IMR-90 (cell line): Measurements from ENCODE around the gene SMOC1. TPM values are rescaled to one million over a fixed set of nuclear protein-coding genes. Genes with fewer than 3 reads are reported as not detected.

ENCODE experiments used
- ATAC-seq: fragments of 200-7000 bp; cut with Tn5 transposase; 2 replicates; pipeline ENCODE4 v1.9.1; 2020; ENCODE audit warnings: low read depth, mild to moderate bottlenecking, moderate library complexity
- BruUV-seq: library from RNA; stranded (reverse); fragments of 400-500 nt; replicated peaks from 2 replicates; lab custom pipeline; 2021; lab: Mats Ljungman, UMichigan
- CTCF ChIA-PET: fragments of 300-600 bp; formaldehyde crosslinking; extraction: SDS; loops from one replicate; lab custom pipeline; 2021; ENCODE audit warnings: antibody characterized with exemption; lab: Yijun Ruan, JAX
- POLR2A ChIA-PET: fragments of 300-600 bp; sonication (Branson Sonifier 250); formaldehyde crosslinking; loops from one replicate; lab custom pipeline; 2022; ENCODE audit warnings: antibody characterized with exemption; ENCODE audit not compliant: unreplicated experiment; lab: Charles Lee
- DNase-seq: peaks from one replicate; pipeline ENCODE4 v3.0.0; 2013
- H2AFZ ChIP-seq: replicated peaks from 2 replicates; pipeline ENCODE3; 2013; ENCODE audit warnings: low read length, mild to moderate bottlenecking; ENCODE audit not compliant: poor library complexity
- H2AK5ac ChIP-seq: 2 replicates; pipeline ENCODE4 v1.6.1; 2013; ENCODE audit warnings: low read depth, low read length, inconsistent platforms
- H2AK9ac ChIP-seq: replicated peaks from 2 replicates; pipeline ENCODE3; 2013; ENCODE audit warnings: mild to moderate bottlenecking, low read depth, low read length, moderate library complexity; ENCODE audit not compliant: poor library complexity
- H2BK120ac ChIP-seq: 2 replicates; pipeline ENCODE4 v1.6.1; 2013; ENCODE audit warnings: low read depth, low read length, inconsistent platforms
- H2BK15ac ChIP-seq: 3 replicates; pipeline ENCODE4 v1.6.1; 2013; ENCODE audit warnings: low read depth, low read length, inconsistent platforms
- H2BK20ac ChIP-seq: 2 replicates; pipeline ENCODE4 v1.6.1; 2013; ENCODE audit warnings: low read depth, mild to moderate bottlenecking, inconsistent platforms, low read length, moderate library complexity
- H2BK5ac ChIP-seq: 2 replicates; pipeline ENCODE4 v1.6.1; 2013; ENCODE audit warnings: mild to moderate bottlenecking, low read depth, low read length, inconsistent platforms; ENCODE audit not compliant: poor library complexity, severe bottlenecking
- H3K14ac ChIP-seq: replicated peaks from 2 replicates; pipeline ENCODE4 v1.6.1; 2013; ENCODE audit warnings: low read depth, low read length, inconsistent platforms
- H3K18ac ChIP-seq: 2 replicates; pipeline ENCODE4 v1.6.1; 2013; ENCODE audit warnings: low read depth, low read length, control low read depth
- H3K23ac ChIP-seq: 2 replicates; pipeline ENCODE4 v1.6.1; 2013; ENCODE audit warnings: low read depth, low read length, inconsistent platforms
- H3K27ac ChIP-seq: 2 replicates; pipeline ENCODE4 v1.5.1; 2013; ENCODE audit warnings: mild to moderate bottlenecking, control low read depth, low read length; ENCODE audit not compliant: insufficient read depth
- H3K27me3 ChIP-seq: 2 replicates; pipeline ENCODE4 v1.6.1; 2013; ENCODE audit warnings: low read length; ENCODE audit not compliant: control insufficient read depth, insufficient read depth
- H3K36me3 ChIP-seq: 2 replicates; pipeline ENCODE4 v1.6.1; 2013; ENCODE audit warnings: low read length, mixed read lengths; ENCODE audit not compliant: control insufficient read depth, insufficient read depth
- H3K4ac ChIP-seq: 2 replicates; pipeline ENCODE4 v1.6.1; 2013; ENCODE audit warnings: low read depth, low read length, inconsistent platforms
- H3K4me1 ChIP-seq: 2 replicates; pipeline ENCODE4 v1.6.1; 2013; ENCODE audit warnings: low read length, mixed read lengths; ENCODE audit not compliant: control insufficient read depth, insufficient read depth
- H3K4me2 ChIP-seq: 2 replicates; pipeline ENCODE4 v1.6.1; 2013; ENCODE audit warnings: low read depth, mild to moderate bottlenecking, control low read depth, low read length, moderate library complexity
- H3K4me3 ChIP-seq: 2 replicates; pipeline ENCODE4 v1.5.1; 2013; ENCODE audit warnings: low read depth, mild to moderate bottlenecking, control low read depth, low read length, moderate library complexity; ENCODE audit not compliant: insufficient read depth
- H3K56ac ChIP-seq: 2 replicates; pipeline ENCODE4 v1.6.1; 2013; ENCODE audit warnings: low read length, inconsistent platforms; ENCODE audit not compliant: insufficient read depth; ENCODE audit errors: extremely low read depth
- H3K79me1 ChIP-seq, 2 experiments: 2 replicates each; pipeline ENCODE4 v1.6.1; 2013; ENCODE audit warnings: low read length in 2 of 2, inconsistent platforms in 1 of 2, low read depth in 1 of 2
- H3K9ac ChIP-seq: 2 replicates; pipeline ENCODE4 v1.6.1; 2013; ENCODE audit warnings: low read depth, low read length, control low read depth
- H3K9me1 ChIP-seq: 2 replicates; pipeline ENCODE4 v1.6.1; 2013; ENCODE audit warnings: low read length, inconsistent platforms; ENCODE audit not compliant: insufficient read depth
- H3K9me3 ChIP-seq: 2 replicates; pipeline ENCODE4 v1.6.1; 2013; ENCODE audit warnings: low read length; ENCODE audit not compliant: control insufficient read depth, insufficient read depth
- H4K20me1 ChIP-seq: 2 replicates; pipeline ENCODE4 v1.6.1; 2013; ENCODE audit warnings: low read length, inconsistent platforms; ENCODE audit not compliant: insufficient read depth
- H4K5ac ChIP-seq: 2 replicates; pipeline ENCODE4 v1.6.1; 2013; ENCODE audit warnings: mild to moderate bottlenecking, low read depth, low read length, control low read depth
- H4K8ac ChIP-seq, 2 experiments: 2 replicates each; pipeline ENCODE4 v1.6.1; 2013; ENCODE audit warnings: low read depth in 2 of 2, low read length in 2 of 2, control low read depth in 1 of 2, inconsistent platforms in 1 of 2
- H4K91ac ChIP-seq: 2 replicates; pipeline ENCODE4 v1.6.1; 2013; ENCODE audit warnings: low read depth, low read length, inconsistent platforms; ENCODE audit not compliant: insufficient read depth
- BHLHE40 ChIP-seq: fragments of 150-350 bp; IDR thresholded peaks from 2 replicates; pipeline ENCODE4 v1.6.1; 2016; ENCODE audit warnings: mild to moderate bottlenecking, low read depth, low read length
- CEBPB ChIP-seq: IDR thresholded peaks from 2 replicates; pipeline ENCODE4 v1.6.1; 2012; ENCODE audit warnings: low read depth, low read length, improper control_type of control experiment
- CHD1 ChIP-seq: IDR thresholded peaks from 2 replicates; pipeline ENCODE4 v1.6.1; 2012; ENCODE audit warnings: low read depth, low read length, improper control_type of control experiment
- FOS ChIP-seq: fragments of 150-350 bp; IDR thresholded peaks from 2 replicates; pipeline ENCODE4 v1.6.1; 2016; ENCODE audit warnings: low read depth, low read length
- MAFK ChIP-seq: IDR thresholded peaks from 2 replicates; pipeline ENCODE4 v1.6.1; 2012; ENCODE audit warnings: low read depth, low read length, improper control_type of control experiment
- MAZ ChIP-seq: IDR thresholded peaks from 2 replicates; pipeline ENCODE4 v1.6.1; 2012; ENCODE audit warnings: low read depth, mild to moderate bottlenecking, low read length, improper control_type of control experiment, moderate library complexity, borderline replicate concordance
- MXI1 ChIP-seq: IDR thresholded peaks from 2 replicates; pipeline ENCODE4 v1.6.1; 2012; ENCODE audit warnings: low read depth, mild to moderate bottlenecking, low read length, moderate library complexity, borderline replicate concordance
- NFE2L2 ChIP-seq: fragments of 150-350 bp; IDR thresholded peaks from 2 replicates; pipeline ENCODE4 v1.6.1; 2016; ENCODE audit warnings: low read depth, mild to moderate bottlenecking, low read length
- POLR2A ChIP-seq: IDR thresholded peaks from 2 replicates; pipeline ENCODE4 v1.6.1; 2012; ENCODE audit warnings: mild to moderate bottlenecking, low read depth, low read length
- RAD21 ChIP-seq: IDR thresholded peaks from 2 replicates; pipeline ENCODE4 v1.6.1; 2012; ENCODE audit warnings: low read length, improper control_type of control experiment
- RCOR1 ChIP-seq: IDR thresholded peaks from 2 replicates; pipeline ENCODE4 v1.6.1; 2012; ENCODE audit warnings: mild to moderate bottlenecking, low read length, improper control_type of control experiment; ENCODE audit not compliant: insufficient replicate concordance
- RFX5 ChIP-seq: IDR thresholded peaks from 2 replicates; pipeline ENCODE4 v1.8.0; 2012; ENCODE audit warnings: low read depth, mild to moderate bottlenecking, low read length, moderate library complexity
- SMC3 ChIP-seq: fragments of 150-350 bp; IDR thresholded peaks from 2 replicates; pipeline ENCODE4 v1.6.1; 2016; ENCODE audit warnings: low read depth, mild to moderate bottlenecking, antibody characterized with exemption, low read length, moderate library complexity
- WGBS, 2 experiments: methylation state at CpG; one replicate each; pipeline versions ENCODE4 v1.1.5 to v1.1.7; 2013; ENCODE audit warnings: missing lambda C conversion rate in 2 of 2; ENCODE audit not compliant: insufficient read length in 1 of 2; ENCODE audit errors: extremely low coverage in 2 of 2; 5-methylcytosine and 5-hydroxymethylcytosine counted together
- dilution Hi-C: fragments of 300-500 bp; cut with HindIII; formaldehyde crosslinking; loops from one replicate; pipeline ENCODE4 v1.14.3; 2018; ENCODE audit warnings: low sequenced_read_pairs; ENCODE audit not compliant: unreplicated experiment
- in situ Hi-C: fragments of 300-500 bp; cut with MboI; formaldehyde crosslinking; loops from 3 replicates; pipeline ENCODE4 v1.14.3; 2019; ENCODE audit warnings: low sequenced_read_pairs, inconsistent platforms, mixed read lengths
- intact Hi-C: fragments of 100-400 bp; cut with micrococcal nuclease; formaldehyde crosslinking; loops from 2 replicates; pipeline ENCODE4 v1.10.0; 2022
- polyA plus RNA-seq, 3 experiments: library from polyadenylated mRNA; depleted of rRNA; stranded (reverse); fragments of >200 nt; gene quantifications; 2 replicates each; pipeline ENCODE4 v1.2.3, GENCODE V29; 2012; ENCODE audit warnings: low replicate concordance in 1 of 3
- total RNA-seq: library from RNA; depleted of rRNA; stranded (reverse); fragments of >200 nt; gene quantifications from 2 replicates; pipeline ENCODE4 v1.2.3, GENCODE V29; 2012
- TF ChIP-seq, protein P1 (sequence below): conservative IDR thresholded peaks from 2 replicates; pipeline ENCODE4 v1.5.1; 2012; ENCODE audit warnings: mild to moderate bottlenecking, low read depth, low read length, improper control_type of control experiment
- TF ChIP-seq, protein P2 (sequence below): fragments of 150-350 bp; IDR thresholded peaks from 2 replicates; pipeline ENCODE4 v1.6.1; 2016; ENCODE audit warnings: low read depth, mild to moderate bottlenecking, low read length, moderate library complexity, borderline replicate concordance
- TF ChIP-seq, protein P3 (sequence below): fragments of 150-350 bp; IDR thresholded peaks from 2 replicates; pipeline ENCODE4 v1.6.1; 2017; ENCODE audit warnings: mild to moderate bottlenecking, antibody characterized with exemption, low read length, low read depth

SMOC1 gene
- total and polyA plus RNA-seq, 2 of the 4 experiments (the other 2 are of a cell fraction): 0.90 to 4.1 TPM

DNA sequence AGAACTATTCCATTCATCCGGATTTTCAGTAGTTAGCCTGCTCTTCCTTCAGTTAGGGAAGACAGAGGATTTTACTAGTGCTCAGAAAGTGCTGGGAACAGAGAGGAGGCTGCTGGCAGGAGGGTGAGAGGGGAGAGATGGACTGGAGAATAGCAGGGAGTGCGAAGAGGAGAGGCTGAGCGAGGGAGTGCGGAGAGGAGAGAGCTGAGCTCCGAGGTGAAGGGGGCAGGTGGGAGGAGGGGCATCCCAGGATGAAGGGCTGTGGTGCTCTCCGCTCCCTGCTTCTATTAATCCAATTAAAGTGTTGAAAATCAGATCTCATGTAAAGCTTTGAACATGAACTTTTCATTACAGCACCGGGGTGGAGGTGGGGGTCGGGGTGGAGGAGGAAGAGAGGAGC lies 20.4 kb upstream of the SMOC1 start:
- H3K27me3 ChIP-seq: peaks cover 27% of the 10 kb centered on the region
- H3K9ac ChIP-seq: no peak overlapping the region
- ChIA-PET CTCF (no interaction called here), POLR2A (no interaction called here)
- H3K9me3 ChIP-seq: no peaks in the 10 kb centered on the region
- H4K8ac ChIP-seq: no peak overlapping the region
- no peak overlapping the region for H3K4me2 ChIP-seq
- H3K56ac ChIP-seq: no peak overlapping the region
- H3K36me3 ChIP-seq: no peaks in the 10 kb centered on the region
- no peak overlapping the region for H2BK120ac ChIP-seq
- H2BK20ac ChIP-seq: no peak overlapping the region
- H3K14ac ChIP-seq: no peak overlapping the region
- no peak overlapping the region for H2AFZ ChIP-seq
- dilution Hi-C loops (no loop called here), intact Hi-C loops (no loop called here), in situ Hi-C loops (no loop called here)
- H3K27ac ChIP-seq: no peak overlapping the region
- no peaks in the 10 kb centered on the region; the same call in 1 of the 2 replicates for H3K4me1 ChIP-seq
- no peak overlapping the region for H2AK5ac ChIP-seq
- H4K20me1 ChIP-seq: no peaks in the 10 kb centered on the region
- no peak for ATAC-seq
- no peaks in the 10 kb centered on the region for H3K79me1 ChIP-seq
- no peak overlapping the region for H3K18ac ChIP-seq
- no peaks in the 10 kb centered on the region for H3K9me1 ChIP-seq
- BruUV-seq: no TSS peak
- no peak overlapping the region for H3K4ac ChIP-seq
- H2AK9ac ChIP-seq: no peak overlapping the region
- no peak overlapping the region for H3K23ac ChIP-seq
- no peak overlapping the region for H4K91ac ChIP-seq
- H3K4me3 ChIP-seq: no peak overlapping the region
- 38% methylated on average over 4 of the region's 8 CpGs; no CpG with 5 or more reads in 1 of the 2 experiments for WGBS, 2 experiments
- no peak overlapping the region for H2BK5ac ChIP-seq
- no peak overlapping the region for H2BK15ac ChIP-seq
- DNase-seq: no peak
- no peak for TF ChIP-seq RFX5
- no peak for TF ChIP-seq CEBPB
- no peak for TF ChIP-seq CHD1
- TF ChIP-seq, protein P1, sequence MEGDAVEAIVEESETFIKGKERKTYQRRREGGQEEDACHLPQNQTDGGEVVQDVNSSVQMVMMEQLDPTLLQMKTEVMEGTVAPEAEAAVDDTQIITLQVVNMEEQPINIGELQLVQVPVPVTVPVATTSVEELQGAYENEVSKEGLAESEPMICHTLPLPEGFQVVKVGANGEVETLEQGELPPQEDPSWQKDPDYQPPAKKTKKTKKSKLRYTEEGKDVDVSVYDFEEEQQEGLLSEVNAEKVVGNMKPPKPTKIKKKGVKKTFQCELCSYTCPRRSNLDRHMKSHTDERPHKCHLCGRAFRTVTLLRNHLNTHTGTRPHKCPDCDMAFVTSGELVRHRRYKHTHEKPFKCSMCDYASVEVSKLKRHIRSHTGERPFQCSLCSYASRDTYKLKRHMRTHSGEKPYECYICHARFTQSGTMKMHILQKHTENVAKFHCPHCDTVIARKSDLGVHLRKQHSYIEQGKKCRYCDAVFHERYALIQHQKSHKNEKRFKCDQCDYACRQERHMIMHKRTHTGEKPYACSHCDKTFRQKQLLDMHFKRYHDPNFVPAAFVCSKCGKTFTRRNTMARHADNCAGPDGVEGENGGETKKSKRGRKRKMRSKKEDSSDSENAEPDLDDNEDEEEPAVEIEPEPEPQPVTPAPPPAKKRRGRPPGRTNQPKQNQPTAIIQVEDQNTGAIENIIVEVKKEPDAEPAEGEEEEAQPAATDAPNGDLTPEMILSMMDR: no peak
- TF ChIP-seq SMC3: no peak
- TF ChIP-seq BHLHE40: no peak
- TF ChIP-seq MAZ: no peak
- no peak for TF ChIP-seq MXI1
- no peak for TF ChIP-seq FOS
- TF ChIP-seq POLR2A: no peak
- TF ChIP-seq, protein P2, sequence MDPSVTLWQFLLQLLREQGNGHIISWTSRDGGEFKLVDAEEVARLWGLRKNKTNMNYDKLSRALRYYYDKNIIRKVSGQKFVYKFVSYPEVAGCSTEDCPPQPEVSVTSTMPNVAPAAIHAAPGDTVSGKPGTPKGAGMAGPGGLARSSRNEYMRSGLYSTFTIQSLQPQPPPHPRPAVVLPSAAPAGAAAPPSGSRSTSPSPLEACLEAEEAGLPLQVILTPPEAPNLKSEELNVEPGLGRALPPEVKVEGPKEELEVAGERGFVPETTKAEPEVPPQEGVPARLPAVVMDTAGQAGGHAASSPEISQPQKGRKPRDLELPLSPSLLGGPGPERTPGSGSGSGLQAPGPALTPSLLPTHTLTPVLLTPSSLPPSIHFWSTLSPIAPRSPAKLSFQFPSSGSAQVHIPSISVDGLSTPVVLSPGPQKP: no peak
- TF ChIP-seq MAFK: no peak
- TF ChIP-seq, protein P3, sequence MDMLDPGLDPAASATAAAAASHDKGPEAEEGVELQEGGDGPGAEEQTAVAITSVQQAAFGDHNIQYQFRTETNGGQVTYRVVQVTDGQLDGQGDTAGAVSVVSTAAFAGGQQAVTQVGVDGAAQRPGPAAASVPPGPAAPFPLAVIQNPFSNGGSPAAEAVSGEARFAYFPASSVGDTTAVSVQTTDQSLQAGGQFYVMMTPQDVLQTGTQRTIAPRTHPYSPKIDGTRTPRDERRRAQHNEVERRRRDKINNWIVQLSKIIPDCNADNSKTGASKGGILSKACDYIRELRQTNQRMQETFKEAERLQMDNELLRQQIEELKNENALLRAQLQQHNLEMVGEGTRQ: no peak
- TF ChIP-seq RCOR1: no peak
- TF ChIP-seq RAD21: no peak
- no peak for TF ChIP-seq NFE2L2
- H4K5ac ChIP-seq: no peak overlapping the region
